SK-N-MC (cell line): ENCODE measurements around the gene PLK1.

ENCODE experiments used
- EZH2 ChIP-seq: fragments of 200-600 bp; sonication (generic); IDR thresholded peaks from one replicate; pipeline ENCODE4 v1.6.1; 2017; ENCODE audit warnings: antibody characterized with exemption
- POLR2AphosphoS5 ChIP-seq: IDR thresholded peaks from 2 replicates; pipeline ENCODE4 v1.6.1; 2012; ENCODE audit warnings: mild to moderate bottlenecking, low read depth, low read length, borderline replicate concordance

DNA sequence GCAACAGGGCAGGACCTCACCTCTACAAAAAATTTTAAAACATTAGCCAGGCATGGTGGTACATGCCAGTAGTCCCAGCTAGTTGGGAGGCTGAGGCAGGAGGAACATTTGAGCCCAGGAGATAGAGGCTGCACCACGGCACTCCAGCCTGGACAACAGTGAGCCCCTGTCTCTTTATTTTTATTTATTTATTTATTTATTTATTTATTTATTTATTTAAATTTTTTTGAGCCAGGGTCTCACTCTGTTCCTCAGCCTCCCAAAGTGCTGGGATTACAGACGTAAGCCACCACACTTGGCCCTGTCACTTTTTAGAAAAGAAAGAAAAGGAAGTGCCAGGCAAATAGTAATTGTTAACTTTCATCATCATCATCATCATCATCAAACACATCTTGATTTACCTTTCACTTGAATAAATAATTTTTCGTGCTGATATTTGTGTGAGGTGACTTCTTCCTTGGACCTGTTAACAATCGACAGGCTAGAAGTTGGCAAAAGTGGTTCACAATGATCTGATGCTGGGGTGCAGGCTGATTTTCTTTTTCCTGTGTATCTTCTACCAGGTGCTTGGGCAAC, 44.1 kb upstream of the PLK1 start:
- TF ChIP-seq EZH2 (no peak), POLR2AphosphoS5 (no peak)
